Measurements from ENCODE around the gene EVL. TPM values are rescaled to one million over a fixed set of nuclear protein-coding genes. Genes with fewer than 3 reads are reported as not detected.
A peak's percentile ranks its signal among the peaks of the same experiment; 100 is the strongest.

Gene EVL
- total RNA-seq, 2 experiments from 2014 or later = 660 to 678 TPM

DNA sequence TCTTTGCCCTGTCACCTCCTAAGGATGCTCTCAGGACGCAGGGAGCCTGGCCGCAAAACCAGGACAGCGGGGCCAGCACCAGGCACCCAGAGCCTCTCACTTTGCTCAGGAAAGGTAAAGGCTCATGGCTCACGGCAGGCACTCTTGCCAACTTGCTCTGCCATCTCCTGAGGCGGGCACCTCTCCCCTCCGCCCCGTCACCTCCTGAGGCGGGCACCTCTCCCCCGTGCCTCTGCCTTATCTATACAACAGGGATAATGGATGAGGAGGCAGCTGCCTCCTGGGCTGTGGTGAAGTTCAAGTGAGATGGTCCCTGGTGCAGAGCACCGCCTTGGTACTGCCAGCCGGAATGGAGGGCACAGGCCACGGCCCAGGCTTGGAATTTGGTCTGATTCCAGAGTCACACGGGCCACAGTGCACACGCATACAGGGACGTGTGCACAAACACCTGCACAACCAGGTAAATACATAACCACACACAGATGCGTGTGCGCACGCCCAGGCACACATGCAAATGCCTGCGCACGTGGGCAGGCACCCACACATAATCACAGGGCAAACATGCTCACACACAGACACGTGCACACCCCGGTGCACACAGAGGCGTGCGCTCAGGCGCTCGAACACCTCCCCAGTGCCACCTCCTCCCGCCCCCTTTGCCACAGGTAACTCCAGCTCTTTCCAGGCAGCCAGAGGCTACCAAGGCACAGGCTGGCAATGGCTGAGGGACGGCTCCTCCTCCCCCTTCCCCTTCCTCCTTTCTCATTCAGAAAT lies 82.7 kb downstream of the EVL start:
- intact Hi-C loops (cut with DNase I, micrococcal nuclease) = loop anchor here in 1 of 2 experiments (2.0 kb wide), 2 partner anchors 45 to 229 kb away; partner anchors contain the start of gene WDR25
- peak in 2 of 14 experiments; percentile 27 to 29 for DNase-seq
- Mint-ChIP-seq H3K27ac (peak overlapping the region; percentile 85), H3K9me3 (no peaks in the 10 kb centered on the region), H3K36me3 (ENCODE audit: low read depth) (peaks cover 7% of the 10 kb centered on the region), H3K4me3 (peak overlapping the region; percentile 38), H3K4me1 (ENCODE audit: low read depth) (peaks cover 25% of the 10 kb centered on the region), H3K27me3 (no peaks in the 10 kb centered on the region)
- peak overlapping the region in 1 of 2 donors; percentile 21 for H3K27ac ChIP-seq (ENCODE audit: low read depth in 1 of 2, low read length in 2 of 2)
- peak; percentile 8 for ATAC-seq (ENCODE audit: poor library complexity)
- POLR2A ChIA-PET = interaction anchor here (1.1 to 3.1 kb wide), 5 partner anchors 9 to 82 kb away, joined by 3 to 12 read pairs (median 6); partner anchors contain the start of gene DEGS2
- CTCF ChIA-PET = interaction anchor here (2.3 kb wide), 1 partner anchor 45 kb away, joined by 11 read pairs; no protein-coding TSS in a partner anchor
- no peak overlapping the region for H3K4me3 ChIP-seq (ENCODE audit: low read length)
- H3K4me1 ChIP-seq (ENCODE audit: insufficient read depth, low read length) = peaks cover 29% of the 10 kb centered on the region
- no peaks in the 10 kb centered on the region for H3K27me3 ChIP-seq (ENCODE audit: control insufficient read depth in 1 of 2, insufficient read depth in 2 of 2, low read length in 2 of 2)
- TF ChIP-seq, protein P1, sequence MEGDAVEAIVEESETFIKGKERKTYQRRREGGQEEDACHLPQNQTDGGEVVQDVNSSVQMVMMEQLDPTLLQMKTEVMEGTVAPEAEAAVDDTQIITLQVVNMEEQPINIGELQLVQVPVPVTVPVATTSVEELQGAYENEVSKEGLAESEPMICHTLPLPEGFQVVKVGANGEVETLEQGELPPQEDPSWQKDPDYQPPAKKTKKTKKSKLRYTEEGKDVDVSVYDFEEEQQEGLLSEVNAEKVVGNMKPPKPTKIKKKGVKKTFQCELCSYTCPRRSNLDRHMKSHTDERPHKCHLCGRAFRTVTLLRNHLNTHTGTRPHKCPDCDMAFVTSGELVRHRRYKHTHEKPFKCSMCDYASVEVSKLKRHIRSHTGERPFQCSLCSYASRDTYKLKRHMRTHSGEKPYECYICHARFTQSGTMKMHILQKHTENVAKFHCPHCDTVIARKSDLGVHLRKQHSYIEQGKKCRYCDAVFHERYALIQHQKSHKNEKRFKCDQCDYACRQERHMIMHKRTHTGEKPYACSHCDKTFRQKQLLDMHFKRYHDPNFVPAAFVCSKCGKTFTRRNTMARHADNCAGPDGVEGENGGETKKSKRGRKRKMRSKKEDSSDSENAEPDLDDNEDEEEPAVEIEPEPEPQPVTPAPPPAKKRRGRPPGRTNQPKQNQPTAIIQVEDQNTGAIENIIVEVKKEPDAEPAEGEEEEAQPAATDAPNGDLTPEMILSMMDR (IDR thresholded peaks at IDR 0.05) = no peak
- H3K36me3 ChIP-seq (ENCODE audit: insufficient read depth, low read length) = peaks cover 17% of the 10 kb centered on the region
- peaks cover 0 to 10% of the 10 kb centered on the region in 2 experiments for H3K9me3 ChIP-seq (ENCODE audit: control insufficient read depth in 1 of 2, insufficient read depth in 1 of 2, low read length in 2 of 2)

- POLR2A ChIA-PET = interaction anchor here (1.4 to 3.1 kb wide), 2 partner anchors 7 to 10 kb away, joined by 4 to 12 read pairs; partner anchors contain the start of gene DEGS2
- intact Hi-C loops (cut with DNase I, micrococcal nuclease) = no loop called here
- Mint-ChIP-seq H3K4me3 (no peak overlapping the region), H3K36me3 (ENCODE audit: low read depth) (peaks cover under 1% of the 10 kb centered on the region), H3K27ac (no peak overlapping the region), H3K9me3 (no peaks in the 10 kb centered on the region), H3K27me3 (no peaks in the 10 kb centered on the region), H3K4me1 (ENCODE audit: low read depth) (peaks cover 25% of the 10 kb centered on the region)
- CTCF ChIA-PET = no interaction called here
- ATAC-seq (ENCODE audit: poor library complexity) = no peak
- no peak for DNase-seq
- Histone ChIP-seq H3K4me3 (ENCODE audit: low read length) (no peak overlapping the region), H3K36me3 (ENCODE audit: insufficient read depth, low read length) (peaks cover 5% of the 10 kb centered on the region), H3K27ac (ENCODE audit: low read depth in 1 of 2, low read length in 2 of 2) (no peak overlapping the region), H3K27me3 (ENCODE audit: control insufficient read depth in 1 of 2, insufficient read depth in 2 of 2, low read length in 2 of 2) (no peaks in the 10 kb centered on the region), H3K4me1 (ENCODE audit: insufficient read depth, low read length) (peaks cover 27% of the 10 kb centered on the region), H3K9me3 (ENCODE audit: control insufficient read depth in 1 of 2, insufficient read depth in 1 of 2, low read length in 2 of 2) (peaks cover 0 to 19% of the 10 kb centered on the region in 2 experiments)
- TF ChIP-seq, protein P1 (IDR thresholded peaks at IDR 0.05) = no peak
Observed at GRCh38 chr14:100148837-100149731, 83.9 kb downstream of the EVL start.

GRCh38 chr14:100149851-100150611 lies 84.8 kb downstream of the EVL start:
- no peaks in the 10 kb centered on the region for H3K36me3 ChIP-seq (ENCODE audit: insufficient read depth, low read length)
- no peak overlapping the region for H3K4me3 ChIP-seq (ENCODE audit: low read length)
- intact Hi-C loops (cut with DNase I, micrococcal nuclease) = no loop called here
- DNase-seq (no peak), ATAC-seq (ENCODE audit: poor library complexity) (no peak)
- H3K27me3 ChIP-seq (ENCODE audit: control insufficient read depth in 1 of 2, insufficient read depth in 2 of 2, low read length in 2 of 2) = no peaks in the 10 kb centered on the region
- H3K4me1 ChIP-seq (ENCODE audit: insufficient read depth, low read length) = peaks cover 25% of the 10 kb centered on the region
- no peaks in the 10 kb centered on the region for H3K36me3 Mint-ChIP-seq (ENCODE audit: low read depth)
- POLR2A ChIA-PET = interaction anchor here (1.4 kb wide), 1 partner anchor 9 kb away, joined by 4 read pairs; the partner anchor contains the start of gene DEGS2
- no peak overlapping the region for H3K4me3 Mint-ChIP-seq
- H3K27me3 Mint-ChIP-seq = no peaks in the 10 kb centered on the region
- H3K9me3 Mint-ChIP-seq = peaks cover 2% of the 10 kb centered on the region
- no peak overlapping the region for H3K27ac ChIP-seq (ENCODE audit: low read depth in 1 of 2, low read length in 2 of 2)
- TF ChIP-seq, protein P1 (IDR thresholded peaks at IDR 0.05) = no peak
- peaks cover 25% of the 10 kb centered on the region for H3K4me1 Mint-ChIP-seq (ENCODE audit: low read depth)
- CTCF ChIA-PET = no interaction called here
- no peak overlapping the region for H3K27ac Mint-ChIP-seq
- peaks cover 7 to 28% of the 10 kb centered on the region in 2 experiments for H3K9me3 ChIP-seq (ENCODE audit: control insufficient read depth in 1 of 2, insufficient read depth in 1 of 2, low read length in 2 of 2)
